Activated naive CD8-positive, alpha-beta T cell (primary cell): Measurements from ENCODE around the gene DCLRE1B.

Experiments used
- H3K27ac Mint-ChIP-seq: one replicate; pipeline ENCODE4 v1.8.0; 2021; ENCODE audit warnings: mixed read lengths
- H3K27me3 Mint-ChIP-seq: one replicate; pipeline ENCODE4 v1.8.0; 2021; ENCODE audit warnings: mixed read lengths
- H3K36me3 Mint-ChIP-seq: one replicate; pipeline ENCODE4 v1.8.0; 2021; ENCODE audit warnings: mixed read lengths
- H3K4me1 Mint-ChIP-seq: one replicate; pipeline ENCODE4 v1.8.0; 2021; ENCODE audit warnings: low read depth, mixed read lengths
- H3K4me3 Mint-ChIP-seq: one replicate; pipeline ENCODE4 v1.8.0; 2021; ENCODE audit warnings: mild to moderate bottlenecking, mixed read lengths
- H3K9me3 Mint-ChIP-seq: one replicate; pipeline ENCODE4 v1.8.0; 2021; ENCODE audit warnings: low read depth, mixed read lengths

Gene DCLRE1B

GRCh38 chr1:113901191-113901590 lies 3.9 kb upstream of the DCLRE1B start:
- Mint-ChIP-seq H3K4me1 (peaks cover 61% of the 10 kb centered on the region), H3K9me3 (no peaks in the 10 kb centered on the region), H3K4me3 (no peak overlapping the region), H3K36me3 (peaks cover 19% of the 10 kb centered on the region), H3K27me3 (no peaks in the 10 kb centered on the region), H3K27ac (peak overlapping the region; percentile 30)

- Mint-ChIP-seq H3K27ac (peak overlapping the region; percentile 100), H3K4me1 (peaks cover 62% of the 10 kb centered on the region), H3K4me3 (peak overlapping the region; percentile 99), H3K27me3 (no peaks in the 10 kb centered on the region), H3K36me3 (peaks cover 16% of the 10 kb centered on the region), H3K9me3 (no peaks in the 10 kb centered on the region)
Observed at GRCh38 chr1:113903501-113904292, 1.4 kb upstream of the DCLRE1B start.

GRCh38 chr1:113904293-113904673 lies 843 bp upstream of the DCLRE1B start:
- H3K4me3 Mint-ChIP-seq, result peak overlapping the region; percentile 99
- H3K27me3 Mint-ChIP-seq, result no peaks in the 10 kb centered on the region
- peaks cover 58% of the 10 kb centered on the region for H3K4me1 Mint-ChIP-seq
- H3K36me3 Mint-ChIP-seq, result peaks cover 17% of the 10 kb centered on the region
- peak overlapping the region; percentile 100 for H3K27ac Mint-ChIP-seq
- H3K9me3 Mint-ChIP-seq, result no peaks in the 10 kb centered on the region

- peak overlapping the region; percentile 99 for H3K4me3 Mint-ChIP-seq
- no peaks in the 10 kb centered on the region for H3K9me3 Mint-ChIP-seq
- peak overlapping the region; percentile 100 for H3K27ac Mint-ChIP-seq
- H3K4me1 Mint-ChIP-seq, result peaks cover 47% of the 10 kb centered on the region
- H3K36me3 Mint-ChIP-seq, result peaks cover 11% of the 10 kb centered on the region
- H3K27me3 Mint-ChIP-seq, result no peaks in the 10 kb centered on the region
Observed at GRCh38 chr1:113905435-113905861, 322 bp downstream of the DCLRE1B start.

DNA sequence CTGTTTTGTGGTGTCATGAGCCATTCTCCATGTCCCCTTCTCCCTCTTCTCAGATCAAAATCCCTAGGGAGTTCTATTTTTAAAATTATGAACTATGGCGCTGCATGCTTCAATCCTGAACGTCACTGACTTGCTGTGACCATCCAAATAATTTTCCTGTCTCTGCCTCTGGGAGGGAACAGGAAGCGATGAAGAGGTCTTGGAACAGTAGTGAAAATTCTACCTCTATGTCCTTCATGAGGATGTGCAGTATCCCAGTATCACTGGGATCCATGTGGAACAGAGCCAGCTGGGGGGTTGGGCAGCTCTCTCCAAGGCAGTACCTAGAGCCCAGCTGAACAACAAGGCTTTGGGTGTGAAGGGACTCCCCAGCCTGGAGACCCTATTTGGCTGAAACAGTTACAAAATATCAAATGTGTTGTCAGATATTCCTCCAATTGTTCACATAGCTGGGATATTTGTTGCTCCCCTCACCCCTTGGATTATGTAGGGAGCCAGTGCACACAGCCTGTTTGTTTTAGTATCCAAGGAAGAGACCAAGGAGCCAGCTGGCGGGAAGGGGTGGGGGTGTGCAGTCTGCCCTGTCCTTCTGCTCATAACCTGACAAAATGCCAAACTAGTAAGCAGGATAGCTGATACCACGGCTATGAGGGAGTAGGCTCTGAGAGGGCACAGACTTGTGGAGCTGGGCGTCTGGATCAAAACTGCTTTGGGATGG lies 7.6 kb downstream of the DCLRE1B start:
- Mint-ChIP-seq H3K36me3 (peaks cover 4% of the 10 kb centered on the region), H3K27me3 (no peaks in the 10 kb centered on the region), H3K9me3 (no peaks in the 10 kb centered on the region), H3K27ac (no peak overlapping the region), H3K4me3 (no peak overlapping the region), H3K4me1 (peaks cover 8% of the 10 kb centered on the region)

GRCh38 chr1:113913312-113913668 lies 8.2 kb downstream of the DCLRE1B start:
- Mint-ChIP-seq H3K9me3 (no peaks in the 10 kb centered on the region), H3K4me1 (peaks cover 4% of the 10 kb centered on the region), H3K36me3 (peaks cover 4% of the 10 kb centered on the region), H3K27me3 (no peaks in the 10 kb centered on the region), H3K27ac (no peak overlapping the region), H3K4me3 (no peak overlapping the region)

DNA sequence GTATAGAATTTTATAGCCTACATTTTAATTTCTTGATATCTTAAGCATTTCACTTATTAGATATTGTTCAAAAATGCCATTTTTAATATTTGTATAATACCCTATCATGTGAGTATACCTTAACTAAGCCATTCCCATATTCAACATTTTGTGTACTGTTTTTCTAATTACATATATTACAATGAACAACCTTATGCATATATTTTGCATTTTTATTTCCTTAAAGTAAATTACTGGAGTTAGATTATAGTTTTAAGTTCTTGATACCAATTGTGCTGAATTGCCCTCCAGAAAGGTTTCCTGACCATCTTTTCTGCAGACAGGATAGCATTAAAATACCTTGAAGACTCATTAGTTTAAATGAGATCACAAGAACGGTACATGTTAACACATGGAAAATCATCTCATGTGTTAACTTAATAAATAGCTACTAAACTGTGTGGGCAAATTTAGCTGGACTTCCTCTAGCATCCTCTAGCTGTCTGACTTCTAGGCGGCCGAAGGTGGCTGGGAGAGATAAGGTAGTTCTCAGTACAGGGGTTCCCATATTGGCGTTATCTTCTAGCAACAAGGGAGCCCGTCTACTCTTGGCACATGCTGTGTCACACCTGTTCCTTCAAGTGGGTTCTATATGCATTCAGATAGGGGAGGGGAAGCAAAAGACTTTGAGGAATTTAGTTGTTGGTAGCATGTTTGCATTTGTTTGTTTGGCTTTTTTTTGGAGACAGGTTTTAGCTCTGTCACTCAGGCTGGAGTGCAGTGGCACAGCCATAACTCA lies 8.9 kb downstream of the DCLRE1B start:
- H3K4me3 Mint-ChIP-seq, result no peak overlapping the region
- H3K27ac Mint-ChIP-seq, result no peak overlapping the region
- no peaks in the 10 kb centered on the region for H3K9me3 Mint-ChIP-seq
- H3K27me3 Mint-ChIP-seq, result no peaks in the 10 kb centered on the region
- peaks cover 3% of the 10 kb centered on the region for H3K4me1 Mint-ChIP-seq
- H3K36me3 Mint-ChIP-seq, result peaks cover 2% of the 10 kb centered on the region

DNA sequence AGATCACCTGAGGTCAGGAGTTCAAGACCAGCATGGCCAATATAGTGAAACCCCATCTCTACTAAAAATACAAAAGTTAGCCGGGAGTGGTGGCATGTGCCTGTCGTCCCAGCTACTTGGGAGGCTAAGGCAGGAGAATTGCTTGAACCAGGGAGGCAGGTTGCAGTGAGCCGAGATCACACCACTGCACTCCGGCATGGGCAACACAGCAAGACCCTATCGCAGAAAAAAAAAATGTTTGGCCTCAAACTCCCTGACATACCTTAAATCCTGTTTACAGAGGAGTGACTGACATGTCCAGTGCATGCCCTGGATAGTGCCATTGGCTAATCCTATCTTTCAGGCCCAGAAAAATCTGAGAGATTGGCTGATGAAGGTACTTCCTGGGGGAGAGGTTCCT lies 11.8 kb downstream of the DCLRE1B start:
- Mint-ChIP-seq H3K4me3 (no peak overlapping the region), H3K27ac (no peak overlapping the region), H3K4me1 (no peaks in the 10 kb centered on the region), H3K36me3 (no peaks in the 10 kb centered on the region), H3K27me3 (no peaks in the 10 kb centered on the region), H3K9me3 (no peaks in the 10 kb centered on the region)

DNA sequence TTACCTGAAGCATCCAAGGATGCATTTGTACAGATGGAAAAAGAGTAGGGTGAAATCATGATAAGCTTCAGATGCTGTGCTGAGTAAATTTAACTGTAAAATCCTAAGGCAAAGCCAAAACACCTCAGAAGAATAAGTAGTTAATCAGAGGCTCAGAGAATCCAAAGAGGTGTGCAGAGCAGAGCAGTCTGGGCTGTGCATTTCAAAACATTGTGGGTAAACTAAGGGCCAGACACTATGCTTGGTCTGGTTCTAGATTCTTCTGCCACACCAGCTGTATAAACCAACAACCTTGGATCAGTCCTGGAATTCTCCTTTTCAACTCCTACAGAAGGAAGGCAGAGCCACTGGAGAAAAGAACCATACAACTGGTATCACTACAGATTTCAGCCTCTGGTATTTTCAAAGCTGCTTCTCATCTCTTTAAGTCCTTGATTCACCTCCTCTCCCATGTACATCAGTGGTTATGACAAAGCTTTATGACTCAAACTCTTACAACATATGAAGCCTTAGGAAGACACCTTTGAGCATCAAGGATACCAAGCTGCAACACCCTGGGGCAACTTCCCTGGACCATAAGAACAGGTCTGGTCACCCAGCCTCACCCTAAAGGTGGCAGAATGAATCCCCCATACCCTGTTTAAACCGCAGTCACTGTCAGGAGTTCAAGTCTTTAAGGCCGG lies 12.4 kb downstream of the DCLRE1B start:
- no peak overlapping the region for H3K4me3 Mint-ChIP-seq

GRCh38 chr1:113918243-113918642 lies 13.1 kb downstream of the DCLRE1B start:
- Mint-ChIP-seq H3K27me3 (no peaks in the 10 kb centered on the region), H3K36me3 (no peaks in the 10 kb centered on the region), H3K9me3 (no peaks in the 10 kb centered on the region), H3K27ac (no peak overlapping the region), H3K4me1 (no peaks in the 10 kb centered on the region), H3K4me3 (no peak overlapping the region)

More for the DNA sequence above, 12.4 kb downstream of the DCLRE1B start:
- no peaks in the 10 kb centered on the region for H3K27me3 Mint-ChIP-seq
- H3K27ac Mint-ChIP-seq, result no peak overlapping the region
- no peaks in the 10 kb centered on the region for H3K9me3 Mint-ChIP-seq
- H3K4me1 Mint-ChIP-seq, result no peaks in the 10 kb centered on the region
- no peaks in the 10 kb centered on the region for H3K36me3 Mint-ChIP-seq

DNA sequence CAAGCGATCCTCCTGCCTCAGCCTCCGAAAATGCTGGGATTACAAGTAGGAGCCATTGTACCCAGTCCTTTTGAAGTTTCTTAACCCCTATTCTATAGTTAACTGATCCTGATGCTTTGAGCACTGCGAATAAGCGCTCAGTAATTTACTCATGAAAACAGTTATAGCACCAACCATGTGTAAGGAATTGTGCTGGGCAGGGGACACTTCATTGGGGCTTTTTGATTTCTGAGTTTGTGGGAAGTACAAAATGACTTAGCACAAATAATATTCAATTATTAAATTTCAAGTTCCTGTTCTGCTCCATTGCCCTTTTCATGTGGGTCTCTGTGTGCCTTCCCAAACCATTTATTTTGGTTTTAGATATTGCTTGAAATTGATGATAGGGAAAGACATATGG lies 17.8 kb downstream of the DCLRE1B start:
- Mint-ChIP-seq H3K9me3 (no peaks in the 10 kb centered on the region), H3K4me1 (peaks cover 5% of the 10 kb centered on the region), H3K27ac (no peak overlapping the region), H3K36me3 (no peaks in the 10 kb centered on the region), H3K27me3 (no peaks in the 10 kb centered on the region), H3K4me3 (no peak overlapping the region)

DNA sequence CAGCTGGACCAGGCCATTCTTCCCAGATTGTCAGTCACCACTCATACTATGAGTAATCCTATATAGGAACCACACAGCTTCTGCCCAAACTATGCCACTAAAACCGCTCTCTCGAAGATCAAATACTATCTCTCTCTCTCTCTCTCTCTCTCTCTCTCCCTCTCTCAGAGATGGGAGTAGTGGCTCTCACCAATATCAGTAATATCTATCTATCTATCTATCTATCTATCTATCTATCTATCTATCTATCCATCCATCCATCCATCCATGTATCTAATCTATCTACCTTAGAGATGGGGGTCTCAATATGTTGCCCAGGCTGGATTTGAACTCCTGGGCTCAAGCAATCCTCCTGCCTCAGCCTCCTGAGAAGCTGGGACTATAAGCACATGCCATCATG lies 19.3 kb downstream of the DCLRE1B start:
- peaks cover 15% of the 10 kb centered on the region for H3K4me1 Mint-ChIP-seq
- no peaks in the 10 kb centered on the region for H3K9me3 Mint-ChIP-seq
- no peak overlapping the region for H3K27ac Mint-ChIP-seq

GRCh38 chr1:113928187-113928930 lies 23.2 kb downstream of the DCLRE1B start:
- Mint-ChIP-seq H3K36me3 (no peaks in the 10 kb centered on the region), H3K9me3 (no peaks in the 10 kb centered on the region), H3K27ac (peak overlapping the region; percentile 99), H3K4me1 (peaks cover 45% of the 10 kb centered on the region), H3K27me3 (no peaks in the 10 kb centered on the region), H3K4me3 (peak overlapping the region; percentile 97)

More for the DNA sequence above, 19.3 kb downstream of the DCLRE1B start:
- H3K27me3 Mint-ChIP-seq, result no peaks in the 10 kb centered on the region
- no peak overlapping the region for H3K4me3 Mint-ChIP-seq
- no peaks in the 10 kb centered on the region for H3K36me3 Mint-ChIP-seq
